GM20000 (cell line): ENCODE results near the gene KCNJ3.

Source experiments
- DNase-seq: peaks from one replicate; pipeline ENCODE4 v3.0.0; 2012; ENCODE audit warnings: low spot score
- CTCF ChIP-seq: IDR thresholded peaks from 2 replicates; pipeline ENCODE4 v1.5.1; 2012; ENCODE audit warnings: mild to moderate bottlenecking, control low read depth; ENCODE audit errors: extremely low read depth, missing control alignments

Gene KCNJ3

DNA sequence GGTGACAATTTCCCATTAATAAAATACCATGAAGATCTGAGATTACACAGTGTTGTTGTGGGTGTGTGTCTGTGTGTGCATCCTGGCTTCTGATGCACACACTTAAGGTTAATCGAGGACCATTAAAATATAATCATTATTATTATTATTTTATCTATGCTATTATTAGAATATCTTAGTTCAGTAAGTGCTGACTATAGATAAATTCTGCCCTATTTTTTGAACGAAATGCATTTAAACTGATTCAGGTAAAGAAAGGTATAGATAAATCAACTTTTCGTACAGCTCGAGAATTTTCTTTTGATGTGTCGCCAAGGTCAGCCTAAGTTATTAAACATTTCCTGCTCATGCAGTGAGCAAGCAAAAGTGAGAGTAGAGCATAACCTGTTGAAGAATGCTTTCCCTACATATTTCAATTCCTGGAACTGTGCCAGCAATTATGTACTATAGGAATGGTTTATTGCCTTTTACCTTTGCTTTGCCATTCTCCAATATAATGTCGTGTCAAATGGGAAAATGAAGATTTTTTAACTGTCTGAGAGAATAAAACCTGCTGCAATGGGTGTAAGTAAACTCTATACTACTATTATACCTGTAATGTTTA, 25.8 kb downstream of the KCNJ3 start:
- DNase-seq, result no peak
- TF ChIP-seq CTCF, result no peak

DNA sequence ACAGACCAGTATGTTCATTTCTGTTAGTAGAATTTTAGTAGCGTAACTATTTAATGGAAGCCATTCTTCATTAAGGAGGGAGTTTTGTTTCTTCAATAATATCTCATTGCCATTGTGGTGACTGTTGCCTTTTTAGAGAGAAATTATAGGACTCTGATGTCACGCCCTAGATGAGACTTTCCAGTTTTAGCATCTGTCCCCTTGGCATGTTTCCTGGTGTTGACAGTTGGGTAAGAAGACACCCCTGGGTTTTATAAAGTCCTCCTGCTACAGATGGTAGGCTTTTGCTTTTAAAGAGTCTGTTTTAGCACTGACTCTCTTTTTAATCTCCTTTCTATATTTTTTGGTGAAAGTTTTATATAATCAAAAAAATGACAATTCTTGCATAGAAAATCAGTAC, 41.9 kb downstream of the KCNJ3 start:
- no peak for TF ChIP-seq CTCF

DNA sequence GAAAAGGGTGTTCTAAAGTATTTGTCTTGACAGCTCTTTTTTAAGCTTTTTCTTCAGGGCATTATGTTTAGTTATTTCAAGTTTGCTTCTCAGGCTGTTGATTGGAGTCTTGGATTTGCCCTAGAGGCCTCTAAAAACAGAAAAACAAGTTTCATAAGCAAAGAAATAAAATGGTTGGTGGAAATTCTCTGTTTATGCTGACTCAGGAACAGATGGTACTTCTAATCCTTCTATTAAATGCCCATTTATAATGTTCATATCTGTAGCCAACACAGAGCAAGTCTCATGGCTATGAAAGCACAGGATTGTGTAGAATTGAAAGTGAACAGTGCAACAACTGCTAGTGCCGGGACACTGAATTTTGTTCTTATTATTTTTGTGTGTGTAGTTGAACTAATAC, 60.4 kb downstream of the KCNJ3 start:
- no peak for TF ChIP-seq CTCF
- DNase-seq, result no peak

More for the DNA sequence above, 41.9 kb downstream of the KCNJ3 start:
- DNase-seq, result no peak

GRCh38 chr2:154762638-154763037, 64.1 kb downstream of the KCNJ3 start:
- no peak for DNase-seq
- TF ChIP-seq CTCF, result no peak

DNA sequence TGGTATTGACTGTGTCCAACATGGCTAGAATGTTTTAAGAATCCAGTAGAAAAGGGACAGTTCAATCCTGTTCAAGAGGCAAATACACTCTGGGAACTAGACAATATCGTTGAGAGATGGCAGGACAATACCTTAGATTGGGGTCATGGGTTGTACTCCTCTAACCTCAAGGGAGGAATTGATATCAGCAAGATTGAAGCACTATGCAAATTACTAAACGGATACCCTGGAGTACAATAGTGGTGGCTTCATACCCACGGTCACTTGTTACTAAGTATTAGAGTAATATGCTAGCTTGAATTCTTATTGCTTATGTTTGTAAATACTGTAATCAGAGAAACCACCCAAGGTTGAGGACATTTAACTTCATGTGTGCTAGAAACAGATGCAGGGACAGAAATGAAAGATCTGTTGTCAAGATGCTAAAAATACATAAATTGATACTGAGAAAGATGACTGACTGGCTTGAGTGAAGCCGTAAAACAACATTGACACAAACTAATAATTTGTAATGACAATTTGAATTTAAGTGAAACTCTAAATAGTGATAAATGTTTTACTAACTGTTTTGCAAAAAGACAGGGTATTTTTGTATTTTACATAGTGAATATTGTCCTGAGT, 73.3 kb downstream of the KCNJ3 start:
- no peak for TF ChIP-seq CTCF
- DNase-seq, result no peak

DNA sequence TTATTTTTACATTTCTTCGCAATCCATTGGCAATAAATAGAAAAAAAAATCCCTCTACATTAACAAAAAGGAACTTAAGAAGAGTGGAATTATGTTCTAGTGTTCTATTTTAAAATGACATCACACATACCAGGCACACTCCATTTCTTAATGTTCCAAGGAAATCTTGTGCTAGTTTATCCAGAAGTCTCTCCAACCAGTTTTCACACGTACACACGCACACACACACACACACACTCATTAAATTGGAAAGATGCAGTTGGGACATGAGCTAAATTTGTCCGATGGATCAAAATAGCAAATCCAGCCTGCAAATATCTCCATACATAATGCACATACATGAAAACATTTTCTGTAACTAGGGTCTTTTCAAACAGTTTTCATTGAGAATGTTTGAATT, 78.3 kb downstream of the KCNJ3 start:
- TF ChIP-seq CTCF, result no peak
- no peak for DNase-seq

GRCh38 chr2:154794406-154794805, 95.9 kb downstream of the KCNJ3 start:
- DNase-seq, result no peak

More at GRCh38 chr2:154794406-154794805, 95.9 kb downstream of the KCNJ3 start:
- no peak for TF ChIP-seq CTCF
